Neural cell (in vitro differentiated cells): ENCODE measurements around the gene SLC6A19. TPM values are rescaled to one million over a fixed set of nuclear protein-coding genes. Genes with fewer than 3 reads are reported as not detected.

ENCODE experiments used
- H2AFZ ChIP-seq: fragments of 200-600, 300-800 bp; sonication (generic), shearing (Covaris generic); 2 replicates; pipeline ENCODE4 v1.6.0; 2014; ENCODE audit warnings: low read depth, mild to moderate bottlenecking, antibody characterized with exemption, low read length, moderate library complexity
- H3F3A ChIP-seq: fragments of 200-600 bp; shearing (Covaris generic); 2 replicates; pipeline ENCODE4 v1.6.1; 2016; ENCODE audit warnings: mild to moderate bottlenecking, moderate library complexity, mixed read lengths, antibody characterized with exemption, low read length; ENCODE audit not compliant: insufficient read depth, poor library complexity, severe bottlenecking
- H3K27ac ChIP-seq: fragments of 200-600, 300-800 bp; sonication (generic), shearing (Covaris generic); 2 replicates; pipeline ENCODE4 v1.5.1; 2014; ENCODE audit warnings: mild to moderate bottlenecking, low read length, moderate library complexity
- H3K27me3 ChIP-seq: fragments of 300-800, 200-600 bp; sonication (generic), shearing (Covaris generic); 2 replicates; pipeline ENCODE4 v1.6.0; 2014; ENCODE audit warnings: mild to moderate bottlenecking, low read depth, low read length, moderate library complexity; ENCODE audit not compliant: insufficient read depth
- H3K36me3 ChIP-seq: fragments of 300-800, 200-600 bp; sonication (generic), shearing (Covaris generic); 2 replicates; pipeline ENCODE4 v1.5.1; 2014; ENCODE audit warnings: mild to moderate bottlenecking, antibody characterized with exemption, low read length, moderate library complexity; ENCODE audit not compliant: insufficient read depth
- H3K4me2 ChIP-seq: fragments of 300-800, 200-600 bp; sonication (generic), shearing (Covaris generic); 2 replicates; pipeline ENCODE4 v1.6.0; 2014; ENCODE audit warnings: mild to moderate bottlenecking, low read length
- H3K4me3 ChIP-seq: fragments of 300-800, 200-600 bp; sonication (generic), shearing (Covaris generic); 2 replicates; pipeline ENCODE4 v1.5.1; 2014; ENCODE audit warnings: mild to moderate bottlenecking, low read length, moderate library complexity
- H3K79me2 ChIP-seq: fragments of 200-600 bp; shearing (Covaris generic); replicated peaks from 2 replicates; pipeline ENCODE4 v1.6.0; 2014; ENCODE audit warnings: mild to moderate bottlenecking, low read length, moderate library complexity; ENCODE audit not compliant: insufficient read depth
- H3K9ac ChIP-seq: fragments of 300-800, 200-600 bp; sonication (generic), shearing (Covaris generic); 2 replicates; pipeline ENCODE4 v1.6.1; 2016; ENCODE audit warnings: mild to moderate bottlenecking, low read length, mixed read lengths
- H3K9me2 ChIP-seq: fragments of 200-600 bp; shearing (Covaris generic); 2 replicates; pipeline ENCODE4 v1.6.1; 2016; ENCODE audit warnings: mild to moderate bottlenecking, low read length, mixed read lengths; ENCODE audit not compliant: insufficient read depth
- H3K9me3 ChIP-seq: fragments of 200-600, 300-800 bp; sonication (generic), shearing (Covaris generic); 2 replicates; pipeline ENCODE4 v1.6.1; 2016; ENCODE audit warnings: mild to moderate bottlenecking, mixed run types, low read length, moderate library complexity, mixed read lengths
- H4K20me1 ChIP-seq: fragments of 200-600 bp; shearing (Covaris generic); 2 replicates; pipeline ENCODE4 v1.6.1; 2016; ENCODE audit warnings: mild to moderate bottlenecking, mixed run types; ENCODE audit not compliant: insufficient read depth
- EP300 ChIP-seq: fragments of 450-650 bp; conservative IDR thresholded peaks from 2 replicates; pipeline ENCODE4 v1.6.1; 2014; ENCODE audit warnings: antibody characterized with exemption, mild to moderate bottlenecking, moderate library complexity; ENCODE audit not compliant: poor library complexity, severe bottlenecking
- EZH2 ChIP-seq: fragments of 200-600, 300-800 bp; shearing (Covaris generic), sonication (generic); IDR thresholded peaks from 2 replicates; pipeline ENCODE4 v1.6.1; 2014; ENCODE audit warnings: antibody characterized with exemption, low read length, borderline replicate concordance, mild to moderate bottlenecking; ENCODE audit not compliant: insufficient read depth, poor library complexity, severe bottlenecking
- MXI1 ChIP-seq: fragments of 450-650 bp; conservative IDR thresholded peaks from 2 replicates; pipeline ENCODE4 v1.6.1; 2014; ENCODE audit warnings: antibody characterized with exemption, mild to moderate bottlenecking; ENCODE audit not compliant: poor library complexity, severe bottlenecking
- POLR2AphosphoS5 ChIP-seq: IDR thresholded peaks from 2 replicates; pipeline ENCODE4 v1.6.1; 2012
- RAD21 ChIP-seq: fragments of 450-650 bp; conservative IDR thresholded peaks from 2 replicates; pipeline ENCODE4 v1.6.1; 2014; ENCODE audit warnings: antibody characterized with exemption, mild to moderate bottlenecking, moderate library complexity
- REST ChIP-seq: IDR thresholded peaks from 2 replicates; pipeline ENCODE4 v1.6.1; 2012; ENCODE audit warnings: borderline replicate concordance
- SMC3 ChIP-seq: fragments of 450-650 bp; conservative IDR thresholded peaks from 2 replicates; pipeline ENCODE4 v1.6.1; 2014; ENCODE audit warnings: antibody characterized with exemption, mild to moderate bottlenecking, moderate library complexity; ENCODE audit not compliant: poor library complexity
- TAF1 ChIP-seq: IDR thresholded peaks from 2 replicates; pipeline ENCODE4 v1.6.1; 2012; ENCODE audit warnings: low read depth
- polyA plus RNA-seq: library from polyadenylated mRNA; depleted of rRNA; stranded (reverse); fragments of >200 nt; gene quantifications from 2 replicates; pipeline ENCODE4 v1.2.3, GENCODE V29; 2014
- TF ChIP-seq, protein P1 (sequence below): fragments of 450-650 bp; IDR thresholded peaks from 2 replicates; pipeline ENCODE4 v1.5.1; 2014; ENCODE audit warnings: antibody characterized with exemption, mild to moderate bottlenecking, moderate library complexity; ENCODE audit not compliant: poor library complexity, severe bottlenecking

SLC6A19 gene
- polyA plus RNA-seq, 1 donor from 2014 or later, result not detected

DNA sequence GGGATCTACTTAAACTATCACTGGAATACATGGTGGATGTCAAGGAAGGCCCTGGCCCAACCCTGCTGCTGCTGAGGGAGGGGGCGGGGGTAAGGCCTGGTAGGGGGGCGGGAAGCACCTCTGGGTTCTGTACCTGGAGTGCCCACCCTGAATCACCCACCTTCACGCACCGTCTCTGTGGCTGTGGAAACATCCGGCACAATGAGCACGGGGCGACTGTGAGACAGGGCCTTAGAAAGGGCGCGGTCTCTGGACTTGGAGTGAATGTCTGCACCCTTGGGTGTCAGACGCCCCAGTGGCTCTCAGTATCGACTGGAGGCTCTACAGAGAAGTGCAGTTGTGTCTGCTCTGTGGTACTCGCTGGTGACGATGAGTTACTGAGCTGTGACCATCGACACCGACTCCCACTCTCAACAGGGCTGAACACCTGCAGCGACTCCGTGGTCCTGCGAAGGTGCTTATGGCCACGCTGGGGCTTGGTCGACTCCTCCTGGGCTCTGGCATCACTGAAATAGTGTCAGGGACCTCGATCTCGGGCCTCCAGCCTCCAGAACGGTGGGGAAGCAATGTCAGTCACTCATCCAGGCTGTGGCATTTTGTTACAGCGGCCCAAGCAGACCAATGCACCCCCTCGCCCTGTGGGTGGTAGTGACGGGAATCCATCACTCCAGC lies 25.5 kb upstream of the SLC6A19 start:
- Histone ChIP-seq H3K9ac (no peak overlapping the region), H4K20me1 (no peaks in the 10 kb centered on the region), H3K36me3 (no peaks in the 10 kb centered on the region), H3F3A (no peaks in the 10 kb centered on the region), H2AFZ (no peak overlapping the region), H3K79me2 (no peaks in the 10 kb centered on the region), H3K9me2 (no peaks in the 10 kb centered on the region), H3K4me3 (no peak overlapping the region), H3K27me3 (no peaks in the 10 kb centered on the region), H3K27ac (no peak overlapping the region), H3K9me3 (no peaks in the 10 kb centered on the region), H3K4me2 (no peak overlapping the region)
- TF ChIP-seq POLR2AphosphoS5 (no peak), SMC3 (no peak), MXI1 (no peak), RAD21 (no peak), EP300 (no peak), TAF1 (no peak), EZH2 (no peak), REST (no peak)
- TF ChIP-seq, protein P1, sequence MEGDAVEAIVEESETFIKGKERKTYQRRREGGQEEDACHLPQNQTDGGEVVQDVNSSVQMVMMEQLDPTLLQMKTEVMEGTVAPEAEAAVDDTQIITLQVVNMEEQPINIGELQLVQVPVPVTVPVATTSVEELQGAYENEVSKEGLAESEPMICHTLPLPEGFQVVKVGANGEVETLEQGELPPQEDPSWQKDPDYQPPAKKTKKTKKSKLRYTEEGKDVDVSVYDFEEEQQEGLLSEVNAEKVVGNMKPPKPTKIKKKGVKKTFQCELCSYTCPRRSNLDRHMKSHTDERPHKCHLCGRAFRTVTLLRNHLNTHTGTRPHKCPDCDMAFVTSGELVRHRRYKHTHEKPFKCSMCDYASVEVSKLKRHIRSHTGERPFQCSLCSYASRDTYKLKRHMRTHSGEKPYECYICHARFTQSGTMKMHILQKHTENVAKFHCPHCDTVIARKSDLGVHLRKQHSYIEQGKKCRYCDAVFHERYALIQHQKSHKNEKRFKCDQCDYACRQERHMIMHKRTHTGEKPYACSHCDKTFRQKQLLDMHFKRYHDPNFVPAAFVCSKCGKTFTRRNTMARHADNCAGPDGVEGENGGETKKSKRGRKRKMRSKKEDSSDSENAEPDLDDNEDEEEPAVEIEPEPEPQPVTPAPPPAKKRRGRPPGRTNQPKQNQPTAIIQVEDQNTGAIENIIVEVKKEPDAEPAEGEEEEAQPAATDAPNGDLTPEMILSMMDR, result no peak

GRCh38 chr5:1176473-1177391 lies 24.7 kb upstream of the SLC6A19 start:
- no peaks in the 10 kb centered on the region for H3K27me3 ChIP-seq
- H3K27ac ChIP-seq, result no peak overlapping the region
- H3K9ac ChIP-seq, result no peak overlapping the region
- H4K20me1 ChIP-seq, result no peaks in the 10 kb centered on the region
- H3K4me3 ChIP-seq, result no peak overlapping the region
- no peaks in the 10 kb centered on the region for H3K79me2 ChIP-seq
- no peaks in the 10 kb centered on the region for H3F3A ChIP-seq
- no peaks in the 10 kb centered on the region for H3K9me3 ChIP-seq
- H3K4me2 ChIP-seq, result no peak overlapping the region
- no peaks in the 10 kb centered on the region for H3K36me3 ChIP-seq
- H2AFZ ChIP-seq, result no peak overlapping the region
- no peaks in the 10 kb centered on the region for H3K9me2 ChIP-seq
- no peak for TF ChIP-seq EZH2
- no peak for TF ChIP-seq POLR2AphosphoS5
- TF ChIP-seq, protein P1, result no peak
- TF ChIP-seq RAD21, result no peak
- no peak for TF ChIP-seq SMC3
- TF ChIP-seq TAF1, result no peak
- no peak for TF ChIP-seq MXI1
- no peak for TF ChIP-seq EP300
- no peak for TF ChIP-seq REST
